SU-DHL-6 (cell line): ENCODE measurements around the gene EIF5.

Experiments
- H2AFZ ChIP-seq: fragments of 200-600 bp; sonication (generic); 2 replicates; pipeline ENCODE4 v1.6.1; 2014; ENCODE audit warnings: low read depth, mild to moderate bottlenecking, moderate library complexity, mixed read lengths, antibody characterized with exemption, low read length; ENCODE audit not compliant: severe bottlenecking
- H3F3A ChIP-seq: fragments of 200-600 bp; shearing (Covaris generic); 2 replicates; pipeline ENCODE4 v1.6.0; 2016; ENCODE audit warnings: antibody characterized with exemption, mild to moderate bottlenecking; ENCODE audit not compliant: insufficient read depth
- H3K27ac ChIP-seq: fragments of 200-600 bp; sonication (generic); 2 replicates; pipeline ENCODE4 v1.5.1; 2016; ENCODE audit warnings: low read depth, mild to moderate bottlenecking, low read length, moderate library complexity, mixed read lengths
- H3K27me3 ChIP-seq: fragments of 200-600 bp; sonication (generic), shearing (Covaris generic); 2 replicates; pipeline ENCODE4 v1.6.0; 2014; ENCODE audit warnings: mild to moderate bottlenecking, low read length
- H3K36me3 ChIP-seq: fragments of 200-600 bp; sonication (generic); 2 replicates; pipeline ENCODE4 v1.6.1; 2014; ENCODE audit warnings: mild to moderate bottlenecking, low read length, mixed read lengths
- H3K4me2 ChIP-seq: fragments of 300-600, 200-600 bp; shearing (Covaris generic), sonication (generic); 2 replicates; pipeline ENCODE4 v1.6.0; 2014; ENCODE audit warnings: low read length, low read depth, mild to moderate bottlenecking; ENCODE audit not compliant: poor library complexity, severe bottlenecking
- H3K4me3 ChIP-seq: fragments of 200-600 bp; sonication (generic); 2 replicates; pipeline ENCODE4 v1.5.1; 2014; ENCODE audit warnings: antibody characterized with exemption, low read length, mild to moderate bottlenecking, mixed read lengths; ENCODE audit not compliant: insufficient read depth, poor library complexity, severe bottlenecking
- H3K79me2 ChIP-seq: fragments of 200-600 bp; sonication (generic); 2 replicates; pipeline ENCODE4 v1.6.1; 2014; ENCODE audit warnings: mild to moderate bottlenecking, low read length, moderate library complexity; ENCODE audit not compliant: insufficient read depth
- H3K9ac ChIP-seq: fragments of 200-600 bp; sonication (generic); 2 replicates; pipeline ENCODE4 v1.7.0; 2014; ENCODE audit warnings: mild to moderate bottlenecking, low read length
- H3K9me2 ChIP-seq: fragments of 200-600 bp; sonication (generic); replicated peaks from 2 replicates; pipeline ENCODE4 v1.6.1; 2014; ENCODE audit warnings: low read length; ENCODE audit not compliant: insufficient read depth
- H3K9me3 ChIP-seq: fragments of 200-600 bp; sonication (generic); 2 replicates; pipeline ENCODE4 v1.6.1; 2014; ENCODE audit warnings: low read length, mixed read lengths; ENCODE audit not compliant: insufficient read depth
- H4K20me1 ChIP-seq: fragments of 200-600 bp; sonication (generic); 2 replicates; pipeline ENCODE4 v1.6.1; 2014; ENCODE audit warnings: low read depth, mild to moderate bottlenecking, antibody characterized with exemption, low read length, moderate library complexity, mixed read lengths
- EZH2phosphoT487 ChIP-seq: fragments of 200-600 bp; sonication (generic), shearing (Covaris generic); conservative IDR thresholded peaks from 2 replicates; pipeline ENCODE4 v1.6.1; 2018; ENCODE audit warnings: mild to moderate bottlenecking, antibody characterized with exemption, low read length, moderate library complexity, mixed read lengths
- TF ChIP-seq, protein P1 (sequence below): fragments of 200-600 bp; sonication (generic); IDR thresholded peaks from one replicate; pipeline ENCODE4 v1.5.1; 2017; ENCODE audit warnings: antibody characterized with exemption, mild to moderate bottlenecking, low read length, moderate library complexity; ENCODE audit not compliant: insufficient read depth, poor library complexity, severe bottlenecking

The EIF5 gene

DNA sequence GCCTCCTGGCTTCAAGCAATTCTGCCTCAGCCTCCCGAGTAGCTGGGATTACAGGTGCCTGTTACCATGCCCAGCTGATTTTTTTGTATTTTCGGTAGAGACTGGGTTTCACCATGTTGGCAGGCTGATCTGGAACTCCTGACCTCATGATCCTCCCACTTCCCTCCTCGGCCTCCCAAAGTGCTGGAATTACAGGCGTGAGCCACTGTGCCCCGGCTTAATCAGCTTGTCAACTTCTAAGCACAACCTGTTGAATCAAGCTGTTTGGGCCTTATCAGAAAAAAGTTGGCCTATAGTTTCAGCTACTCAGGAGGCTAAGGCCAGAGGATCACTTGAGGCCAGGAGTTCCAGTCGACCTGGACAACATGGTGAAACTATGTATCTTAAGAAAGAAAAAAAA lies 59.0 kb downstream of the EIF5 start:
- Histone ChIP-seq H3F3A (peaks cover 13% of the 10 kb centered on the region), H4K20me1 (peaks cover 25% of the 10 kb centered on the region), H3K36me3 (no peaks in the 10 kb centered on the region), H3K27me3 (no peaks in the 10 kb centered on the region), H3K79me2 (peaks cover 96% of the 10 kb centered on the region), H3K9me3 (no peaks in the 10 kb centered on the region), H3K4me2 (no peak overlapping the region), H3K4me3 (no peak overlapping the region), H3K9me2 (no peaks in the 10 kb centered on the region), H2AFZ (no peak overlapping the region), H3K9ac (no peak overlapping the region), H3K27ac (no peak overlapping the region)
- TF ChIP-seq, protein P1, sequence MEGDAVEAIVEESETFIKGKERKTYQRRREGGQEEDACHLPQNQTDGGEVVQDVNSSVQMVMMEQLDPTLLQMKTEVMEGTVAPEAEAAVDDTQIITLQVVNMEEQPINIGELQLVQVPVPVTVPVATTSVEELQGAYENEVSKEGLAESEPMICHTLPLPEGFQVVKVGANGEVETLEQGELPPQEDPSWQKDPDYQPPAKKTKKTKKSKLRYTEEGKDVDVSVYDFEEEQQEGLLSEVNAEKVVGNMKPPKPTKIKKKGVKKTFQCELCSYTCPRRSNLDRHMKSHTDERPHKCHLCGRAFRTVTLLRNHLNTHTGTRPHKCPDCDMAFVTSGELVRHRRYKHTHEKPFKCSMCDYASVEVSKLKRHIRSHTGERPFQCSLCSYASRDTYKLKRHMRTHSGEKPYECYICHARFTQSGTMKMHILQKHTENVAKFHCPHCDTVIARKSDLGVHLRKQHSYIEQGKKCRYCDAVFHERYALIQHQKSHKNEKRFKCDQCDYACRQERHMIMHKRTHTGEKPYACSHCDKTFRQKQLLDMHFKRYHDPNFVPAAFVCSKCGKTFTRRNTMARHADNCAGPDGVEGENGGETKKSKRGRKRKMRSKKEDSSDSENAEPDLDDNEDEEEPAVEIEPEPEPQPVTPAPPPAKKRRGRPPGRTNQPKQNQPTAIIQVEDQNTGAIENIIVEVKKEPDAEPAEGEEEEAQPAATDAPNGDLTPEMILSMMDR: no peak
- no peak for TF ChIP-seq EZH2phosphoT487

GRCh38 chr14:103393676-103394626 lies 59.9 kb downstream of the EIF5 start:
- Histone ChIP-seq H3K9ac (no peak overlapping the region), H3K4me3 (no peak overlapping the region), H3K4me2 (peak overlapping the region; percentile 14), H3F3A (peaks cover 13% of the 10 kb centered on the region), H3K9me3 (no peaks in the 10 kb centered on the region), H3K9me2 (no peaks in the 10 kb centered on the region), H4K20me1 (peaks cover 27% of the 10 kb centered on the region), H3K27ac (no peak overlapping the region), H2AFZ (no peak overlapping the region), H3K79me2 (peaks cover 96% of the 10 kb centered on the region), H3K36me3 (no peaks in the 10 kb centered on the region), H3K27me3 (no peaks in the 10 kb centered on the region)
- no peak for TF ChIP-seq EZH2phosphoT487
- TF ChIP-seq, protein P1: peak; percentile 57
